Lung (tissue), 12 donors: ENCODE results near the gene PRKG1. TPM values are rescaled to one million over a fixed set of nuclear protein-coding genes. Genes with fewer than 3 reads are reported as not detected.

Experiments
- ATAC-seq: fragments of 200-7000 bp; cut with Tn5 transposase; one replicate; pipeline ENCODE4 v1.9.1; 2020; ENCODE audit warnings: moderate number of reproducible peaks; ENCODE audit not compliant: insufficient read depth, low FRiP score
- DNase-seq, 3 donors: peaks; one replicate each; pipeline ENCODE4 v3.0.0-alpha.2; 2013 to 2017
- H3K27ac ChIP-seq, 2 donors: one replicate each; pipeline ENCODE4 v1.5.1; 2013; ENCODE audit warnings: mild to moderate bottlenecking in 2 of 2, moderate library complexity in 2 of 2, control low read depth in 1 of 2, inconsistent platforms in 1 of 2, low read depth in 1 of 2, low read length in 1 of 2
- H3K27me3 ChIP-seq, 3 donors: one replicate each; pipeline ENCODE4 v1.5.1; 2013; ENCODE audit warnings: low read length in 2 of 3; ENCODE audit not compliant: control insufficient read depth in 3 of 3, insufficient read depth in 3 of 3
- H3K36me3 ChIP-seq, 4 donors: one replicate each; pipeline ENCODE4 v1.5.1; 2013; ENCODE audit warnings: low read length in 4 of 4, mild to moderate bottlenecking in 1 of 4, moderate library complexity in 1 of 4; ENCODE audit not compliant: control insufficient read depth in 4 of 4, insufficient read depth in 4 of 4
- H3K4me1 ChIP-seq, 5 donors: one replicate each; pipeline ENCODE4 v1.5.1; 2013; ENCODE audit warnings: low read length in 5 of 5, mild to moderate bottlenecking in 2 of 5, moderate library complexity in 1 of 5; ENCODE audit not compliant: control insufficient read depth in 5 of 5, insufficient read depth in 5 of 5
- H3K4me3 ChIP-seq: one replicate; pipeline ENCODE4 v1.5.1; 2013; ENCODE audit warnings: mild to moderate bottlenecking, control low read depth, moderate library complexity
- H3K9ac ChIP-seq, 2 donors: one replicate each; pipeline ENCODE4 v1.5.1; 2013; ENCODE audit warnings: low read length in 2 of 2, control low read depth in 1 of 2; ENCODE audit not compliant: insufficient read depth in 1 of 2
- H3K9me3 ChIP-seq, 4 donors: one replicate each; pipeline ENCODE4 v1.5.1; 2013; ENCODE audit warnings: low read length in 3 of 4, mild to moderate bottlenecking in 1 of 4, moderate library complexity in 1 of 4; ENCODE audit not compliant: control insufficient read depth in 4 of 4, insufficient read depth in 3 of 4
- WGBS, 2 donors: extraction: QIAGEN DNeasy Blood & Tissue Kit; methylation state at CpG; one replicate each; pipeline ENCODE4 v1.1.7; 2013; 5-methylcytosine and 5-hydroxymethylcytosine counted together
- polyA plus RNA-seq, 2 donors: library from polyadenylated mRNA; stranded (reverse); fragments of 200-250 nt; gene quantifications; one replicate each; pipeline ENCODE4 v1.2.1, GENCODE V29; 2013
- total RNA-seq, 2 donors: library from RNA; depleted of rRNA in 1 of 2; stranded (reverse); fragments of >200 nt in 1 of 2; gene quantifications; one replicate each; pipeline ENCODE4 v1.2.1, GENCODE V29; 2014 to 2021
- TF ChIP-seq, protein P1 (sequence below): IDR thresholded peaks from 2 replicates; pipeline ENCODE4 v1.5.1; 2012; ENCODE audit warnings: mild to moderate bottlenecking; ENCODE audit errors: control extremely low read depth, extremely low read depth
- donor health status: control.
- donor health status: control.
- donor health status: Bipolar disorder and iron deficiency.
- donor health status: healthy.
- donor health status: DM: yes; HTN: yes; CAD: no.

Gene PRKG1
- total and polyA plus RNA-seq, 4 donors, result 2.1 to 50.8 (median 15.1) TPM

DNA sequence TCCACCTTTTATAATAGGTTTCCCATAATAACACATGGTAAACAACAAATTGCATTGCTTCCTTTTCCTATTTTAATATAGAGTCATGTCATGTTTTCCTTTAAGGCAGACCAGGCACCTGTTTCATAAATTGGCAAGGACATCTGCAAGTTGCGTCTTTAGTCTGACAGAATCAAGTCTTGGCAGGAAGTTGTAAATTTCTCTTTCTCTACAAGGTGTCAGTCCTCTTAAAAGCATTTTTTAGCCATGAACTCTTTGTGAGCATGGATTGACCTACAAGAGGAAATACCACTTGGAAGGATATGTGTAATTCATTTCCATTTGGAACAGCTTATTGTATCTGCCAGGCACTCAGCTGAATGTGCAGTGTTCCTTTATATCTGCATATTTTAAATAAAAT, 176.8 kb downstream of the PRKG1 start:
- TF ChIP-seq, protein P1, sequence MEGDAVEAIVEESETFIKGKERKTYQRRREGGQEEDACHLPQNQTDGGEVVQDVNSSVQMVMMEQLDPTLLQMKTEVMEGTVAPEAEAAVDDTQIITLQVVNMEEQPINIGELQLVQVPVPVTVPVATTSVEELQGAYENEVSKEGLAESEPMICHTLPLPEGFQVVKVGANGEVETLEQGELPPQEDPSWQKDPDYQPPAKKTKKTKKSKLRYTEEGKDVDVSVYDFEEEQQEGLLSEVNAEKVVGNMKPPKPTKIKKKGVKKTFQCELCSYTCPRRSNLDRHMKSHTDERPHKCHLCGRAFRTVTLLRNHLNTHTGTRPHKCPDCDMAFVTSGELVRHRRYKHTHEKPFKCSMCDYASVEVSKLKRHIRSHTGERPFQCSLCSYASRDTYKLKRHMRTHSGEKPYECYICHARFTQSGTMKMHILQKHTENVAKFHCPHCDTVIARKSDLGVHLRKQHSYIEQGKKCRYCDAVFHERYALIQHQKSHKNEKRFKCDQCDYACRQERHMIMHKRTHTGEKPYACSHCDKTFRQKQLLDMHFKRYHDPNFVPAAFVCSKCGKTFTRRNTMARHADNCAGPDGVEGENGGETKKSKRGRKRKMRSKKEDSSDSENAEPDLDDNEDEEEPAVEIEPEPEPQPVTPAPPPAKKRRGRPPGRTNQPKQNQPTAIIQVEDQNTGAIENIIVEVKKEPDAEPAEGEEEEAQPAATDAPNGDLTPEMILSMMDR, result no peak
- Histone ChIP-seq H3K27me3 (no peaks in the 10 kb centered on the region), H3K4me1 (peaks cover 0 to 8% (median 0%) of the 10 kb centered on the region in 5 donors), H3K9me3 (no peaks in the 10 kb centered on the region), H3K36me3 (no peaks in the 10 kb centered on the region), H3K4me3 (no peak overlapping the region), H3K27ac (no peak overlapping the region), H3K9ac (no peak overlapping the region)
- 26 to 32% methylated on average over 1 of the region's 1 CpG for WGBS, 2 donors
- ATAC-seq (no peak), DNase-seq (peak in 1 of 3 donors; percentile 40)

DNA sequence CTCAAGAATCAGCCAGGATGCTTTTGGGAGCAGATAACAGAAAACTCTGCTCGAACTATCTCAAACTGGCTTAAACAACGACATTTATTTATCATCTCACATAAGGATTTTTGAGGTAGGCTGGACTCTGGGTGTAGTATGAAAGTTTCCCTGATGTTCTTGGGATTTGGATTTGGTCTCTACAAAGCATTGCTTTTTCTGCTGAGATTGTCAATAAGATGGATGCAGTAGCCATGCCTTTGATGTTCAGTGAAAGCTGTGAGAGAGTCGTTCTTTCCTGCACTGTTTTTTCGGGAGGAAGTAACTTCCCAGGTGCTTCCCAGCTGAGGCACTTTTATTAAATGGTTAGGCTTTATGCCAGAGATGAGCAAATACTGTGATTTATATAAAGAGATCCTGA, 181.1 kb downstream of the PRKG1 start:
- peaks cover 0 to 1% (median 0%) of the 10 kb centered on the region in 5 donors for H3K4me1 ChIP-seq
- H3K4me3 ChIP-seq, result no peak overlapping the region
- H3K27ac ChIP-seq, result no peak overlapping the region
- no peaks in the 10 kb centered on the region for H3K36me3 ChIP-seq
- H3K9me3 ChIP-seq, result no peaks in the 10 kb centered on the region
- TF ChIP-seq, protein P1, result no peak
- ATAC-seq, result no peak
- H3K9ac ChIP-seq, result no peak overlapping the region
- 59 to 69% methylated on average over 4 of the region's 4 CpGs for WGBS, 2 donors
- H3K27me3 ChIP-seq, result no peaks in the 10 kb centered on the region
- no peak for DNase-seq

DNA sequence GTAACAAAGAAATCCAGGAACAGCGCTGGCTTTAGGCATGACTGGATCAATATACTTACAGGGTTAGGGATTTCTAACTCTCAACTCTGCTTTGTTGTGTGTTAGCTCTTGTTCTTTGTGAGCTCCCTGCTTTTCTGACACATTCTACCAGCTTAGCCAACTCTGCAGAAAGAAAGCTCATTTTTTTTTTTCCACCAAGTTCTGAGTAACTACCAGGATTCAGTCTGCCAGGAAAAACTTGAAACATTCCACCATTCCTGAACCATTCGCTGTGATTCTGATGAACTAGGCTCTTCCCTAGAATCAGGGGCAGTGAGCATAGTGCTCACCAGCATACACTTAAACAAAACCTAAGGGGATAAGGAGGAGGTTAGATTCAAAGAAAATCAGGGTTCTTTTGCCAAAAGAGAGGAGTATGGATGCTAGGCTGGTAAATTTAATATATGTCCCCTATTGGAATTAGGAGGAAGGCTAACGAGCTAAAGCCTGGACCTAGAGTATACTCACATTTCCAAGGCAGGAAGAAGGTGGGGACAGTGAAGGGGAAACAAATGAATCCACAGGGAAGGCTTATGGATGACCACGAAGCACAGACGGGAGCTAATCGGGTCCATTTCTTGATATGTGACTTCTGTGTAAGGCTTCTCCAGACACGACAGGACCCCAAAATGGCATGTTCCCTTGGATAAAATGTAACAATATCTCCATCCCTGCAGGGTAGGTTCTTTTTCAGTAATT, 183.4 kb downstream of the PRKG1 start:
- TF ChIP-seq, protein P1, result no peak
- 84 to 85% methylated on average over 7 of the region's 7 CpGs for WGBS, 2 donors
- peak; percentile 34 for ATAC-seq
- no peaks in the 10 kb centered on the region for H3K27me3 ChIP-seq
- no peak for DNase-seq
- H3K27ac ChIP-seq, result no peak overlapping the region
- H3K9me3 ChIP-seq, result no peaks in the 10 kb centered on the region
- H3K4me1 ChIP-seq, result no peaks in the 10 kb centered on the region
- no peak overlapping the region for H3K9ac ChIP-seq
- H3K4me3 ChIP-seq, result no peak overlapping the region
- no peaks in the 10 kb centered on the region for H3K36me3 ChIP-seq
